Epithelial cell of esophagus (primary cell): ENCODE data around the gene ROCK1.

Source experiments
- DNase-seq: peaks from one replicate; pipeline ENCODE4 v3.0.0; 2010; ENCODE audit warnings: low read depth
- H3K4me3 ChIP-seq: 2 replicates; pipeline ENCODE4 v1.5.1; 2011; ENCODE audit warnings: mild to moderate bottlenecking, low read length, control low read depth
- TF ChIP-seq, protein P1 (sequence below): IDR thresholded peaks from 2 replicates; pipeline ENCODE4 v1.5.1; 2011; ENCODE audit warnings: low read depth, mild to moderate bottlenecking, low read length, control low read depth, inconsistent platforms; ENCODE audit not compliant: insufficient read depth; ENCODE audit errors: missing control alignments

Gene ROCK1

DNA sequence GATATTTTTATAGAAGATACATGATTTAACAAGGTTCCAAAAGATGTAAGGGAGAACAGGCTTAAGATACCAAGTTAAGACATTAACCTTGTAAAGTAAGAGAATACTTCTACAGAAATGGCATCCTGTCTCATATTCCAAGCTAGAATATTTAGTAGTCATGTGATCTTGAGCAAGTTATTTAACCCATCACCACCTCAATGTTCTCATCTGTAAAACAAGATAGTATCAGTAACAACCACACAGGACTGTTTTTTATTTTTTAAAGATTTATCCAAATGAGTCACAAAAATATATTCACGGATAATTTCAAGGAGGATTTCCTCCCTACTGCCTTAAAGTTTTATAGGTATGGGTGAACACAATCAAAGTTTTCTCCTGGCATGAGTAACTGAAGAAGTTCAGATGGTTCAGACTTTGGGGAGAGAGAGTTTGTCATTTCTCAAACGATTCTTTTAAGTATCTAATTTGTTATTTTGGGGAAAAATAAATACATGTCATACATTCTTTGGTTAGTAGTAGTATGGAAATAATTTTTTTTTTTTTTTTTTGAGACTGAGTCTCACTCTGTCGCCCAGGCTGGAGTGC lies 25.9 kb downstream of the ROCK1 start:
- no peak overlapping the region for H3K4me3 ChIP-seq
- TF ChIP-seq, protein P1, sequence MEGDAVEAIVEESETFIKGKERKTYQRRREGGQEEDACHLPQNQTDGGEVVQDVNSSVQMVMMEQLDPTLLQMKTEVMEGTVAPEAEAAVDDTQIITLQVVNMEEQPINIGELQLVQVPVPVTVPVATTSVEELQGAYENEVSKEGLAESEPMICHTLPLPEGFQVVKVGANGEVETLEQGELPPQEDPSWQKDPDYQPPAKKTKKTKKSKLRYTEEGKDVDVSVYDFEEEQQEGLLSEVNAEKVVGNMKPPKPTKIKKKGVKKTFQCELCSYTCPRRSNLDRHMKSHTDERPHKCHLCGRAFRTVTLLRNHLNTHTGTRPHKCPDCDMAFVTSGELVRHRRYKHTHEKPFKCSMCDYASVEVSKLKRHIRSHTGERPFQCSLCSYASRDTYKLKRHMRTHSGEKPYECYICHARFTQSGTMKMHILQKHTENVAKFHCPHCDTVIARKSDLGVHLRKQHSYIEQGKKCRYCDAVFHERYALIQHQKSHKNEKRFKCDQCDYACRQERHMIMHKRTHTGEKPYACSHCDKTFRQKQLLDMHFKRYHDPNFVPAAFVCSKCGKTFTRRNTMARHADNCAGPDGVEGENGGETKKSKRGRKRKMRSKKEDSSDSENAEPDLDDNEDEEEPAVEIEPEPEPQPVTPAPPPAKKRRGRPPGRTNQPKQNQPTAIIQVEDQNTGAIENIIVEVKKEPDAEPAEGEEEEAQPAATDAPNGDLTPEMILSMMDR, result no peak
- DNase-seq, result no peak

DNA sequence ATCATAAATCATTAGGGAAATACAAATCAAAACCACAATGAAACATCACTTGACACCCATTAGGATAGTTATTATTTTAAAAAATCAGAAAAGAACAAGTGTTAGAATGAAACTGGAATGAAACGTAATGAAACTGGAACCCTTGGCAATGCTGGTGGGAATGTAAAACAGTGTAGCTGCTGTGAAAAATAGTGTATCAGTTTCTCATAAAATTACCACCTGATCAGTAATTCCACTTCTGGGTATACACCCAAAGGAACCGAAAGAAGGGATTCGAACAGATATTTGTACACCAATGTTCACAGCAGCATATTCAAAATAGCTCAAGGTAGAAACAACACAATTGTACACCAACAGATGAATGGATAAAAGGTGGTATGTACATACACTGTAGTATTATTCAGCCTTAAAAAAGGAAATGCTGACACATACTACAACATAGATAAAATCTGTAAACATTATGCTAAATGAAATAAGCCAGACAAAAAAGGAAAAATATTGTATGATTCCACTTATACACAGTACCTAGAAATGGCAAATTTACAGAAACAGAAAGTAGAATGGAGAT lies 27.0 kb downstream of the ROCK1 start:
- H3K4me3 ChIP-seq, result no peak overlapping the region
- DNase-seq, result no peak
- TF ChIP-seq, protein P1, result no peak

DNA sequence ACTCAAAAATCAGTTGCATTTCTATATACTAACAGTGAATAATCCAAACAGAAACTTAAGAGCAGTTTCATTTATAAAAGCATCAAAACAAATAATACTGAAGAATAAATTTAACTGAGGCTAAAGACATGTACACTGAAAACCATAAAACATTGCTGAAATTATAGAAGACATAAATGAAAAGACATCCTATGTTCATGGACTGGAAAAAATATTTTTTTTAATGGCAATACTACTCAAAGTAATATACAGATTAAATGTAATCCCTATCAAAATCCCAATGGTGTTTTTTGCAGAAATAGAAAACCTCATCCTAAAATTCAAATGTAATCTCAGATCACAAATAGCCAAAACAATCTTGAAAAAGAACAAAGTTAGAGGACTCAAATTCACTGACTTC lies 28.6 kb downstream of the ROCK1 start:
- H3K4me3 ChIP-seq, result no peak overlapping the region
- no peak for DNase-seq
- TF ChIP-seq, protein P1, result no peak

DNA sequence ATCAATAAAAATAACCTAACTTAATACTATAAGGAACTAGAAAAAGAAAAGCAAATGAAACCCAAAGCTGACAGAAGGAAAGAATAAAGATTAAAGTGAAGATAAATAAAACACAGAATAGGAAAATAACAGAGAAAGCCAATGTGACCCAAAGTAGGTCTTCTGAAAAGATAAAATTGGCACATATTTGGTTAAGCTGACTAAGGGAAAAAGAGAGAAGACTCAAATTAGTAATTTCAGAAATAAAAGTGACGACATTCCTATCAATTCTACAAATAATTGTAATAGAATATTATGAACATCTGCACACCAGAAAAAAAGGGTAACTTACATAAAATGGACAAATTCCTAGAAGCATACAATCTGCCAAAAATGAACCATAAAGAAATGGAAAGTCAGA lies 30.2 kb downstream of the ROCK1 start:
- no peak overlapping the region for H3K4me3 ChIP-seq
- DNase-seq, result no peak
- TF ChIP-seq, protein P1, result no peak

DNA sequence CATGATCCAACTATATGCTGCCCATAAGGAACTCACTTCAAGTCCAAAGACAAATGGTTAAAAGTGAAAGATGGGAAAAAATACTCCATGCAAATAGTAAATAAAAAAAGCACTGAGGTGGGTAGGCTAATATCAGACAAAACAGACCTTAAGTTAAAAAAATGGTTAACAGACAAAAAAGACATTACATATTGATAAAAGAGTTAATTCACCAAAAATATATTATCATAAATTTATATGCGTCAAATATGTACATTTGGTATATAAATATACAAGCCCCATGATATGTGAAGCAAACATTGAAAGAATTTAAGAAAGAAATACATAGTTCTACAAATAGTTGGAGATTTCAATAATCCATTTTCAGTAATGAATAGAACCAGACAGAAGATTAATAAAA lies 31.0 kb downstream of the ROCK1 start:
- DNase-seq, result no peak
- TF ChIP-seq, protein P1, result no peak
- H3K4me3 ChIP-seq, result no peak overlapping the region

DNA sequence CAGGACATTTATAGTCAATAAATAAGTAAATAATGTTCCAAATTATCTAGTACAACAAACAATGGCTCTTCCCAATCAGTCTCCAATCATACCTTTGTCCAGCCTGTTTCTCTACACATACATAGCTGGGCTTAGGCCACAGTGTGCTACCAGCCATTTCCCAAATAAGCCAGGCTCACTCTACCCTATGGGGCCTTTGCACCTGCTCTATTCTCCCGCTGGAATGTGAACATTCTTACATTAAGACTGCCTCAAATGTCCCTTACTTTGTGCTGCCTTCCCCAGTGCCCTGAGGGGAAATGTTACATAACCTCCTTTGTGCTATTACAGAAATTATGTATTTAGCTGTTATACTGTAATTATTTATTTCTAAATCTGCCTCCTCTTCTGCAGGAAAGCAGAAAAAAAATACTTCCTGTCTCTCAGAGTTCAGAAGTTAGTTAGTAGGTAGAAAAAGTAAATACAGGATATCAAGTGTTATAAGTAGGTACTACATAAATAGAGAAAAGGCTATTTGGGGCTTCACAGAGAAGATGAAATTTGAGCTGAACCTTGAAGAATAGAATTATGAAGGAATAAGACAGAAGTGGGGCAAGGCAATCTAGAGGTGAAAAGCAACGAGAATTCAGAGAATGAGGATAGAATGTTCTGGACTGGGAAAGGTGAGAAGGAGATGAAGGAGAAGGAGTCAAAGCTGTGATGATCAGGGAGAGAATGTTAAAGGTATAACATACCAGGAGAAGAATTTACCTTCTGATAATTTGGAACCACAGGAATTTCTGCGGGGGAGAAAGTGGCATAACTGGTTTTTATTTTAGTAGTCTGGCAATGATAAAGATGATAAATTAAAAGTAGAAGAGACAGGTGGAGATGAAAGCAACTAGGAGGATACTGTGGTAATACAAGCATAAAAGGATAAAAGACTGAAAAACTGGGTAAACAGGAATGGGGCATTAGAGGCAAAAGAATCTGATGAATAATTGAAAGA lies 37.0 kb downstream of the ROCK1 start:
- peak; percentile 74 for DNase-seq
- TF ChIP-seq, protein P1, result no peak
- H3K4me3 ChIP-seq, result no peak overlapping the region
